KOPT-K1 (cell line): Measurements from ENCODE around the gene FOXF1.

Source experiments
- H3K27ac ChIP-seq: fragments of 200-600 bp; sonication (generic); 2 replicates; pipeline ENCODE4 v1.5.1; 2016; ENCODE audit warnings: antibody characterized with exemption, mild to moderate bottlenecking, low read depth, low read length; ENCODE audit not compliant: poor library complexity, severe bottlenecking
- H3K36me3 ChIP-seq: fragments of 200-600 bp; sonication (generic); 2 replicates; pipeline ENCODE4 v1.5.1; 2017; ENCODE audit warnings: antibody characterized with exemption, mild to moderate bottlenecking, low read length, moderate library complexity; ENCODE audit not compliant: insufficient read depth
- H3K9me3 ChIP-seq: fragments of 200-600 bp; sonication (generic); 2 replicates; pipeline ENCODE4 v1.5.1; 2017; ENCODE audit warnings: antibody characterized with exemption, low read length, mild to moderate bottlenecking; ENCODE audit not compliant: insufficient read depth, poor library complexity, severe bottlenecking

The FOXF1 gene

DNA sequence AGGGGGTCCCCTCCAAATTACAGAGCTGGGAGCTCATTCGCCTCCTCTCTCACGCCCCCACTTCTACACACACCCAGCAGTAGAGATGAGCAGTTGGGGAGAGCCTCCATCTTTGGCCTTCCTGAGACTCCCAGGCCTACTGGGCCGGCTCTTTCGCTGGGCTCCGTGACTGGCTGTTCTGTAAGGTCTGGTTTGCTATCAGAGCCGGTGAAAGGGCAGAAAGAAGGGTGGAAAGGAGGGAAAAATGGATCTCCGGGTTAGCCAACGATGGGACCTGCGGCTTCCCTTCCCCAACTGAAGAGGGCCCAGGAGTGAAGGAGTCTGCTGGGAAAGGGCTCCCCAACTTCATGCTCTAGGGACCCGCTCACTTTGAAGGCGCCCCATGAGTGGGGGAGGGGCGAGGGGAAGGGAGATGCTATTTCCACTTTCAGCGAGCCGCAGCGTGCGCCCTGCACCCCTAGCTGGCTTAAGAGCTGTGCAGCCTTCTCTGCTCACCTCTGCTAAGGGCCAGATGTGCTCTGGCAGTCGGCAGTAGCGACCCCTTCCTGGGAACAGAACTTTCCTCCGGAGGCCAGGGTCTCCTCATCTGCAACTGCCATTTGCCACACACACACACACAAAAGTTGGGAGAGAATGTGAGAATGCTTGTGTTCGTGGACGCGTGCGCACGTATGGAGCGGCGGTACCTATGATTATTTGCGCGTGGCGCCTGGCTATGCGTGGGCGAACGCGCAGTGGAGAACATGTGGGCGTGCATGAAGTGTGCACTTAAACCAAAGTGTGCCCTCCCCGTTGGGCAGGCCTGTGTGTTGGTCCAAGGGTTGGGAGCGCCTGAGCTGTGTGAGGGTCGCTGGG, 2.9 kb upstream of the FOXF1 start:
- Histone ChIP-seq H3K27ac (no peak overlapping the region), H3K36me3 (no peaks in the 10 kb centered on the region), H3K9me3 (no peaks in the 10 kb centered on the region)

DNA sequence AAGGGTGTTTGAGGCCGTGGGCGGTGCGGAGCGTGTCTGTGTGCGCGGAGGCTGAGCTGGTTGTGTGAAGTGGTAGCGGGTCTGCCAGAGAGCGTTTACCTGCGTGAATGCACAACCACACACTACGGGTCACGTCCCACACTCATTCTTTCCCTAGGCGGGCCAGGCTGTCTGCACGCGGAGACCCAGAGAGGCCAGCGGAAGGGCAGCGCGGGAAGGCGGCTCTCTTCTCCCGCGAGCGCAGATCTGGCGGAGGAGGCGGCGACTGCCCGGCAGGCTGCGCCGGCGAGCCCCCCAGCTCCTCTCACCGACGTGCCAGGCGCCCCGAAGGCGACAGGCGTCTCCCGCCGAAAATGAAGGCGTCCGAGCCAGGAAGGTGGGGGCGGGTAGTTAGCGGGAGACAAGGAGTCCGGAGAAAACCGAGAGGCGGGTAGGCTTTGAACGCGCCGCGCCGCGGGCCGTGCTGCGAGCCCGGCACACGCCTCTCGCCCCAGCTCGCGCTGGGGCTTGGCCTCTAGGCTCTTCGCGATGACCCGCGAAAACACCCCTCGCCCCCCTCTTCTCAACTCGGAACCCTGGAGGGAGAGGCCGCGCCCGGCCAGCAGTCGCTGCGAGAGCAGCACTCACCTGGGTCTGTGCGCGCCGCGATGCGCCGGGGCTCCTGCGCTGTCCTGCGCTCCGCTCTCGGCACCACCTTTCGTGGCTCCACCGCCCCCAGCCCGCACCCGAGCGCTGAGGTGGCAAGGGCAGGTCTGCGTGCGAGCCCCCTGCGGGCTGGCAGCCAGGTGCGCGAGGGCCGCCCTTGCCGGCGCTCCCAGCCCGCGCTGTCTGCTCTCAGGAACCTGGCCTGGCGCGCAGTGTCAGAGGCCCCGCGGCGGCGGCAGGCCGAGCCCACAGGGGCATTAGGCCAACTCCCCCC, 2.0 kb upstream of the FOXF1 start:
- Histone ChIP-seq H3K9me3 (no peaks in the 10 kb centered on the region), H3K36me3 (no peaks in the 10 kb centered on the region), H3K27ac (no peak overlapping the region)

DNA sequence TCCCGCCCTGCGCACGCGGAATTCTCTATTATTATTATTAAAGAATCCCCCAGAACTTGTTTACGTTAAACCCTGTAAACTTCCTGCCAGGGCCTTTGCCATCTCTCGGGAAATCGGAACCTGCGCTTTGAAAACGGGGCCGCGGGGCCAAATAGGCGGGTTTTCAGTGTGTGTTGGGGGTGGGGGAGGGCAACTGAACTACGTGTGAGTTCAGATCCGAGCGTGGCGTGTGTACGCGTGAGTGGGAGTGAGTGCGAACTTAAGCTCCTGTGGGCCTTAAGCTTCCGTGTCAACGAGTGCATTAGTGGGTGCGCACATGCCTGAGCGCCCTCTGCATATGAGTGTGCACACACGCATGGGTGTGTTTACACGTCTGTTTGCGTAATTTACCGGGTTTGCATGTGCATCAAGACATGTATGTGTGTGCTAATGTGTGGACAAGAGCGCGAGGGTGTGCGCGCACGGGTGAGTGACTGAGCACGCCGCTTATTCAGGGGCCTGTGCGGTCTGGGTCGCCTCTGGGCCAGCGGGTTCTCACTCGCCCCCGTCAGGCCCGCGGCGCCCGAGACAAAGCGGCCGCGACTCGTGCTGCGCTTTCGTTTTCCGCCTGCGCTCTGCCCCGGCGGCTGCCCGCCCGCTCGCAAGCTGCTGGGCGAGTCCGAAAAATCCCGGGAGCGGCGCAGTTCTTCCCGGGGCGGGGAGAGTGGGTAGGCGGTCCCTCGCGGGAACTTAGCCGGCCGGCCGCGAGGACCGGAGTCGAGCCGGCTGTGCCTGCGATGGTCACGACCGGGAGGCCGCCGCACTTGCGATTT, 1.2 kb upstream of the FOXF1 start:
- no peaks in the 10 kb centered on the region for H3K9me3 ChIP-seq
- no peaks in the 10 kb centered on the region for H3K36me3 ChIP-seq
- H3K27ac ChIP-seq, result no peak overlapping the region

DNA sequence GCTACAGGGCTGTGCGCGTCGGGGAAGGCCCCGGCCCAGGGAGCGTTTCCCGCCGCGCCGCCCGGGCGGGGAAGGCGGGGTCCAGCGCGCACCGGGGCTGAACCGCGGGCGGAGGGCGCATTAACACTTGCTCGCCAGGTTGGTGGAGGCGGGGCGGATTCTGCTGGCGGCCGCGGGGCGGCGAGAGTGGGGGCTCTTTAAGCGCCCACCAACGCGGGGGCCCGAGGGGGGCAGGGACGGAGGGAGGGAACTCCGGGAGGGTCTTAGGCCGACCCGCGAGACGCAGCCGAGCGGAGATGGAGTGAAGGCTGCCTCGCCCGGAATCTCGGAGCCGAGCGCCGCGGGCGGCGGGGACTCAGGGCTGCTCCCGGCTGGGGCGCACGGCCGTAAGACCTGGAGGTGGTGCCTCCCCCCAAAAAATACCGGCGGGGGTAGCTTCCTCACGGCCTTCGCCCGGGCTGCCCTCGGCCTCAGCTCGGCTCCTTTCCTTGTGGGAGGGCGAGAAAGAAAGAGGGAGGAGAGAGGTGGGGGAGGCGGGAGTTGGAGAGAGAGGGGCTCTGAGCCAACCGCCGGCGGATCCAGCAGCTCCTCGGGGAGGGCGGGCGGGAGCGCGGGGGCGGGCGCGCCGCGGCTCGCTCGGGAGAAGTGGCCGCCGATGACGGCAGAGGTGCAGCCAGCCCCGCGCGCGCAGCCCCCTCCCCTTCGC, 415 bp upstream of the FOXF1 start:
- H3K9me3 ChIP-seq, result no peaks in the 10 kb centered on the region
- no peaks in the 10 kb centered on the region for H3K36me3 ChIP-seq
- no peak overlapping the region for H3K27ac ChIP-seq

DNA sequence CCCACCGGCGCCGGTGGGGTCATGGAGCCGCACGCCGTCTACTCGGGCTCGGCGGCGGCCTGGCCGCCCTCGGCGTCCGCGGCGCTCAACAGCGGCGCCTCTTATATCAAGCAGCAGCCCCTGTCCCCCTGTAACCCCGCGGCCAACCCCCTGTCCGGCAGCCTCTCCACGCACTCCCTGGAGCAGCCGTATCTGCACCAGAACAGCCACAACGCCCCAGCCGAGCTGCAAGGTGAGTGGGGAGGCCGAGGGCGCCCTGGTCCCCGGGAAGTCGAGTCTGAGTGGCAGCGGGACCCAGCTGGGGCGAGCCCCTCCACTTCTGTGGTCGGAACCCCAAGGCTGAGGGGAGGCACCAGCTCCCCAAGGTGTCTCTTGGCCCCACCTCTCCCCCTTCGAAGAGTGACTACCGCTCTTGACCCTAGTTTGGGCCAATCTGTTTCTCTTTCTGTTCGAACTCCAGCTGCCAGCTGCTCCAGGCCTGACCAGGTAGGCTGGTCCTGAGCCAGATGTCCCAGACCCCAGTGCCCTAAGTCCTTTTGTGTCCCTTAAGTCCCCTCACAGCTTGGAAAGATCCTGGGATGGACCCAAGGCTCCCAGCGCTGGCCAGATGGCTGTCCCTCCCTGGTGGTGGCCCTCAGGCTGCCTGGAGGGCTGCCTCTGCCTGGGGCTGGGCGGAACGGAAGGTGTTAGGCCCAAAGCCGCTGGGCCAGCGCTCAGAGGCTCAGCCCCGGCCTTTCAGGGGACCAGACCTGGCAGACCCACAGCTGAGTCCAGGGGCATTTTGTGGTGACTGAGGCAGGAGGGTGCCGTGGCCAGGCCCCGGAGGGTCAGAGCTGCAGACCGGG, 1.2 kb downstream of the FOXF1 start:
- H3K36me3 ChIP-seq, result no peaks in the 10 kb centered on the region

DNA sequence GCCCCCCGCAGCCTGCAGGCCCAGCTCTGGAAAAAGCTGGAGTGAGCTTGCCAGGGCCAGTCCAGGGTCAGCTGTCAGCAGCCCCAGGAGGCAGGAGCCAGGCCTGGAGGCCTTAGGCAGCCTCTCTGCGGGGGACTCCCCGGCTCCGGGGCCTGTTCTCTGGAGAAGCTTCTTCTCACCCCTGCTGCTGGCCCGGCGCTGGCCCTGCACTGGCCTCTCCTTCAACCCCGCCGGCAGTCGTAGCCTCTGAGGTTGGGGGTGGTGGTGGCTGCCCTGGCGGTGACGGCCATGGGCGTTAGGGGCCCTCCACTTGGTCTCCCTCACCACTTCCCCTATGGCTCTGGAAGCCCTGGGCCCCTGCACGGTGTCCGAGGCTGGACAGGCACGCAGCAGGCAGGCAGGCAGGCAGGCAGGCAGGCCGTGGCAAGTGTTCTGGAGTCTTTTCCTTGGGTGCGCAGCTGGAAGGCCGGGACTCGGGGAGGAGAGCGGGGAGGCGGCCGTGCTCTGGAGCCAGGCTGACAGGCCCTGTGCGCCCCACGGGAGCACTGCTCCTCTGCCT, 2.1 kb downstream of the FOXF1 start:
- Histone ChIP-seq H3K9me3 (no peaks in the 10 kb centered on the region), H3K36me3 (no peaks in the 10 kb centered on the region), H3K27ac (no peak overlapping the region)

More for the DNA sequence above, 1.2 kb downstream of the FOXF1 start:
- Histone ChIP-seq H3K27ac (no peak overlapping the region), H3K9me3 (no peaks in the 10 kb centered on the region)

DNA sequence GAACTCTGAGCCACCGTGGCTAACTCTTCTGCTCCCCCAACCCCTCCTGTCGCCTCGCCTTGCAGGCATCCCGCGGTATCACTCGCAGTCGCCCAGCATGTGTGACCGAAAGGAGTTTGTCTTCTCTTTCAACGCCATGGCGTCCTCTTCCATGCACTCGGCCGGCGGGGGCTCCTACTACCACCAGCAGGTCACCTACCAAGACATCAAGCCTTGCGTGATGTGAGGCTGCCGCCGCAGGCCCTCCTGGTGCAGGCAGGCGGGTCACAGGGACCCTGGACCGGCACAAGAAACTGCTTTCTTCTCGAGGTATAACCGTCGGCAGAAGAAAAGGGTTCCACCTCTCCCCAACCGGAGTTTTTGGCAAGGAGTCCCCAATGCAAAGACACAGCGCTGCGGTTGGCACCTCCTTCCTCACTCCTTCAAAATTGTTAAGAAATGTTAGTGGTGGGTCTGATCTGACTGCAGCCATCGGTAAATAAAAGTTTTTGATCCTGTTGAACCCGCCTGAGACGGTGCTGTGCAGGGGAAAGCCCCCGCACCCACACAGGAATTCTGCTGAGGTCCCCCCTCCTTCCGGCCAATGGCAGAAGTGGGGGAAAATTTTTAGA, 2.6 kb downstream of the FOXF1 start:
- Histone ChIP-seq H3K36me3 (no peaks in the 10 kb centered on the region), H3K27ac (no peak overlapping the region), H3K9me3 (no peaks in the 10 kb centered on the region)

DNA sequence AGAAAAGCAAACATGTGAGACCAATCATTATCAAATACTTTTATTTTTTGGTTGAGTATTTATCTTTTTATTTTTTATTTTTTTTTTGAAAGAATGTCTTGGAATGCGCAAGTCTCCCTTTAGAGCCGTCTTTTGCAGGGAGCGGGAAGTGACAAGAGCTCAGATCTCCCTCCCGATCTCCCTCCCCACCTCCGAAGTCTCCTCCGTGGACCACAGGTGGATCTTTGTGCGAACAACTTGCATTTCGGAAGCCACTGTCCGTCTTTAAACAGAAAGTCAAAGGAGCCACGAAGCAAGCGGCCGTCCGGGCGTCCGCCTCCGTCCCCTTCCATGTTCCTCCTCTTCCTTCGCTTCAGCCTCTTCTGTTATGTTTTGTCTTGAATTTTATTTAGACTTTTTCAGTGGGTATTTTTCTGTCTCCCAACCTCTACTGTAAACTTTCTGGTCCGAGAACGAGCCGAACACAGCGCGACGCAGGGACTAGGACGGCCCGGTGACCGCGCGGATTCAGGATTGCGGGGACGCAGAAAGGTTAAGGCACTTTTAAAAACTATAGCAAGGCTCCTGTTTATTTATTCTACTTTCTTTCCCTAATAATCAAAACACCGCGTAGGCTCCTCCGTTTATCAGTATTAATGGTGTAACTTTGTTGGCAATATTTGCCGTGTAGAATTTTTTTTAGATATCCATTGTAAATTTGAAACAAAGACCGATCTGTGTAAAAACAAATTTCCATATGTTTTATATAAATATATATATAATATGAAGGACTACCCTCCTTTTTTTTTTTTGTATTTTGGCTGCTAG, 3.3 kb downstream of the FOXF1 start:
- Histone ChIP-seq H3K36me3 (no peaks in the 10 kb centered on the region), H3K27ac (no peak overlapping the region), H3K9me3 (no peaks in the 10 kb centered on the region)

DNA sequence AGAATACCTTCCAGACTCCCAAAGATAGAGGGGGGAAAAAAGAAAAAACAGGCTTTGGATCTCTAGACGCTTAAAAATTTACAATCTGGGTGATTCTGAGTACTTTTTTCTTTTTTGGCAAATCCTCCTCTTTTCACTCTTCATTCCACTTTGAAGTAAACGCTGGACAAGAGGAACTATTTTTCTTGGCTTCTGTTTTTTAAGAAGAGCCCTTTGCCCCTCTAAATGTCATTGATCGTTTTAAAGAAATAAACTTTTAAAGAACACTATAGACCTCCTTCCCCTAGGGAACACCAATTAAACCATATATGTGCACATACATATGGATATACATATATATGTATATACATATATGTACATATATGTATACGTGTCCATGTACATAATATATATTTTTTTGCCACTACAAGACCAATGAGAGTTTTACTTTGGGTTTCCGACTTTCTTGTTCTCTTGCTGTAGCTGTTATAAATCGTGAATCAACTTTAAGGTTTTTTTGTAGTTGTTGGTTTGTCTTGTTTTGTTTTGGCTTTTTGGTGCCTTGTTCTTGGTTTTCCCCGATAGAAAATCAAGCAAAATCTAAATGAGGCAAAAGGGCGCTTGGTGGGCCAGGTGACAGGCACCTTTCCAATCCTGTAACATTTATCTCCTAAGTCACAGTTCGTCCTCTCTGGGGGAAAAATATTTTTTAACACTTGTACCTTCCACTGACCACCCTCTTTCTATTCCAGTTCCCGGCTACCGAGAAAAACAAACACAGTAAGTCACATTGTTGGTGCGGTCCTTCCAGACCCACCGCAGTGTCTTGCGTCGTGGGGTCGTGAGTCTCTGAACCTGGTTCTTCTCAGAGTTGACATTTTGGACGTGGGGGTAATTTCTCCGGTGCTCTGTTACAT, 4.4 kb downstream of the FOXF1 start:
- no peaks in the 10 kb centered on the region for H3K9me3 ChIP-seq
- no peak overlapping the region for H3K27ac ChIP-seq
- H3K36me3 ChIP-seq, result no peaks in the 10 kb centered on the region

DNA sequence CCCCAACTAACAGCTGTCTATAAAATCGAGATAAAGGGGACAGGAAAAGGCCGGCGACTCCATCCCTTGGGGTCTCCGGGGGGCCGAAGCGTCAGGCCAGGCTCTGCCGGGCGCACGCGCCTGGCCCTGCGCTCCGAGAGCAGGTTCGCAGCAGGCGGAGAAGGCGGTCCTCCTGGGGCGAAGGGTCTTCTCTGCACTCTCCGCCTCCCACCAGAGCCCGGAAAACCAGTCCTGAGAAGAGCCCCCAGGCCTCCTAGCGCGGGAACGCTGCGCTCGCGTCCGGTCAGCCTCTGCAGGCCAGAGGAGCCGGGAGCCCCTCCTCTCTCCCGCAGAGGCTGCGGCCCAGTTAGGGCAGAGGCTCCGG, 5.1 kb downstream of the FOXF1 start:
- Histone ChIP-seq H3K9me3 (no peaks in the 10 kb centered on the region), H3K27ac (no peak overlapping the region), H3K36me3 (no peaks in the 10 kb centered on the region)

DNA sequence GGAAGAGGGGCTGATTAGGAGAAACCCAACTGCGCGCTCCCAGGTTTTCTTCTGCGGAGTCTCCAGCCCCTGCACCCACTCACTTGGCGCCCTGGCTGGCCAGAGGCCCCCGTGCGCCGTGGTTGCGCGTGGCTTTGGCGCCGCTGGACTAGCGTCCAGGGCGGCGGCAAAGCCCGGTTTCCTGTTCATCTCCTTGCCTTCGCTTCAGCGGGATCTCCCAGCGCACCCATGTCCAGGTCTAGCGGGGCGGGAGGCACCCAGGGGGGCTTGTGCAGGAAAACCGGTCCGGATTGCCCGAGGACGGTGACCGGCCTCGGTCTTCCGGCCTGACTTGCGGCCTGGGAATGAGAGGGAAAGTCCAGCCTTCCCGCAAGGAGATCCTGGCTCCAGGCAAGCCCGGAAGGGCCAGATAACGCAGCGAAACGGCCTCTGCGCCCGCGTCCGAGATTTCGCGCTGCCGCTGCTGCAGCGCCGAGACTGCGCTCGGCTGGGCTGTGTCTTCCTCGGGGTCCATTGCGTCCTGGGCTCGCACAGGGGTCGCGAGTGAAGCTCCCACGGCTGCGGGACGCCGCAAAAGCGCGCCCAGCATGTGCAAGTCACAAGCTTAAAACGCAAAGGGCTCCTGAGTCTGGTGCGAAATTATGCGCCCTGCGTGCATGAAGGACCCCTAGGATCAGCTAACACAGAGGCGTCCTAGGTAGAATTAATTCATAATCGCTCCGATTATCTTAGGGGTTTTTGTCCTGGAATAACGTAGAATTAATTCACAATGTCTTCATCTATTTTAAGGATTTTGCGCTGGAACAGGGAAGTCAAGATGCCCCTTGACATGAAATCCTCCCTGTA, 5.7 kb downstream of the FOXF1 start:
- H3K9me3 ChIP-seq, result no peaks in the 10 kb centered on the region
- no peaks in the 10 kb centered on the region for H3K36me3 ChIP-seq
- H3K27ac ChIP-seq, result no peak overlapping the region
